GM20000 (cell line): Measurements from ENCODE around the gene ZKSCAN1.
"Not testable (repeated sequence)": the region's sequence is repeated elsewhere in the genome, so short reads cannot be mapped to it uniquely, and the experiment has no call there.

Experiments used
- DNase-seq: peaks from one replicate; pipeline ENCODE4 v3.0.0; 2012; ENCODE audit warnings: low spot score
- TF ChIP-seq, protein P1 (sequence below): IDR thresholded peaks from 2 replicates; pipeline ENCODE4 v1.5.1; 2012; ENCODE audit warnings: mild to moderate bottlenecking, control low read depth; ENCODE audit errors: extremely low read depth, missing control alignments

ZKSCAN1 gene

DNA sequence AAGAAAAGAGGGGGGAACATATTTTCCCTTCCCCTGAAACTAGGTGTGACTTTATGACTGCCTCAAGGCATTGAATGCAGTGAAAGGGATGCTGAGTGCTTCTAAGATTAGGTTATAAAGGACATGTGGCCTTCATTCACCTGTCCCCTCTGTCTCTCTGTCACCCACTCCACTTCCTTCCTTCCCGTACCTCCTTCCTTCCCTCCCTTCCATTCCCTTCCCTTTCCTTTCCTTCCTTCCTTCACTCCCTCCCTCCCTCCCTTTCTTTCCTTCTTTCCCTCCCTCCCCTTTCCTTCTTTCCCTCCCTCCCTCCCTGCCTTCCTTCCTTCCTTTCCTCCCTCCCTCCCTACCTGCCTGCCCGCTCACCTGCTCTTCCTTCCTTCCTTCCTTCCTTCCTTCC is 4.5 kb upstream of the ZKSCAN1 start:
- TF ChIP-seq, protein P1, sequence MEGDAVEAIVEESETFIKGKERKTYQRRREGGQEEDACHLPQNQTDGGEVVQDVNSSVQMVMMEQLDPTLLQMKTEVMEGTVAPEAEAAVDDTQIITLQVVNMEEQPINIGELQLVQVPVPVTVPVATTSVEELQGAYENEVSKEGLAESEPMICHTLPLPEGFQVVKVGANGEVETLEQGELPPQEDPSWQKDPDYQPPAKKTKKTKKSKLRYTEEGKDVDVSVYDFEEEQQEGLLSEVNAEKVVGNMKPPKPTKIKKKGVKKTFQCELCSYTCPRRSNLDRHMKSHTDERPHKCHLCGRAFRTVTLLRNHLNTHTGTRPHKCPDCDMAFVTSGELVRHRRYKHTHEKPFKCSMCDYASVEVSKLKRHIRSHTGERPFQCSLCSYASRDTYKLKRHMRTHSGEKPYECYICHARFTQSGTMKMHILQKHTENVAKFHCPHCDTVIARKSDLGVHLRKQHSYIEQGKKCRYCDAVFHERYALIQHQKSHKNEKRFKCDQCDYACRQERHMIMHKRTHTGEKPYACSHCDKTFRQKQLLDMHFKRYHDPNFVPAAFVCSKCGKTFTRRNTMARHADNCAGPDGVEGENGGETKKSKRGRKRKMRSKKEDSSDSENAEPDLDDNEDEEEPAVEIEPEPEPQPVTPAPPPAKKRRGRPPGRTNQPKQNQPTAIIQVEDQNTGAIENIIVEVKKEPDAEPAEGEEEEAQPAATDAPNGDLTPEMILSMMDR: no peak

DNA sequence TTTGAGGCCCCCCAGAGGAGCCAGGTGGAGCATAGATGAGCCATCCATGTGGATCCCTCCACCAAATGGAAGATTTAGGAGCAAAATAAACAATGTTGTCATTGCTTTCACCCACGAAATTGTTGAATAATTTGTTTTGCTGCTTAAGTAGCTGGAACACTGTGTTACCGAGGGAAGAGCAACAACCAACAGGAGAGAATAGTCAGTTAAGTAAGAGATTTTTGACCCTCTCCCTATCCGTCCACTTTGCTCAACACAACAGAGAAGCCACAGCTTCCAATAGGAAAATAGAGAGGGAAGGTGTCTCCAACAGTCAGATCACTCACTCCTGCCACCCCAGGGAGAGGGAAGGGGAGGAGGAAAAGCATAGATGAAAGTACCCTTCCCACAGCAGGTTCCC is 3.9 kb upstream of the ZKSCAN1 start:
- no peak for DNase-seq
- TF ChIP-seq, protein P1: no peak

More for the DNA sequence above, 4.5 kb upstream of the ZKSCAN1 start:
- DNase-seq: no peak

DNA sequence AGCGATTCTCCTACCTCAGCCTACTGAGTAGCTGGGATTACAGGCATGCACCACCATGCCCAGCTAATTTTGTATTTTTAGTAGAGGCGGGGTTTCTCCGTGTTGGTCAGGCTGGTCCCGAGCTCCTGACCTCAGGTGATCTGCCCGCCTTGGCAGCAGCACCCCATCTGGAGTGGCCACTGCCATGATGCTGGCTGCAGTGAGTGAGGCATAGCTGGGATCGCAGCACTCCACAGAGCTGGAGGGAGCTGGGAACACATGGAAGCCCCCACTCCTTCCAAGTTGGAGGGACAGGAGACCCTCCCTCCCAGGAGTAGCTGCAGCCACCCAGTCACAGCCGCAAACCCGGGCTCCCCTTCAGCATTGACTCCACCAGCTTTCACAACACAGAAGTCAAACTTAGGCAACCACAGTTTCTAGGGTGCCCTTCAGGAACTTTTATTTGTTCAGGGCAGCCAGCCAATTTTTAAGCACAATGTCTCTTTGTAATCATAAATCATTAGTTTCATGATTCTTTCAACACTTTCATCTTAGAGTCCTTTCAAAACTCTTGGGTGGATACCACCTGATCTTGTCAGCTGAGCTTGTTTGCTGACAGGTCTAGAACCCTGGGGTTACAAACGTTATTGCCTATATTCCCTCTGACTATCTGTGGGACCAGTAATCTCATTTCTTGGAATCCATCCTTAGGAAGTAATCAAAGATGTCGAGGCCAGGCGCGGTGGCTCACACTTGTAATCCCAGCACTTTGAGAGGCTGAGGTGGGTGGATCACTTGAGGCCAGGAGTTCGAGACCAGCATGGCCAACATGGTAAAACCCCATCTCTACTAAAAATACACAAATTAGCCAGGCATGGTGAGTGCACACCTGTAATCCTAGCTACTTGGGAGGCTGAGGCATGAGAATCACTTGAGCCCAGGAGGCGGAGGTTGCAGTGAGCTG is 2.7 kb upstream of the ZKSCAN1 start:
- not testable (repeated sequence) for DNase-seq

DNA sequence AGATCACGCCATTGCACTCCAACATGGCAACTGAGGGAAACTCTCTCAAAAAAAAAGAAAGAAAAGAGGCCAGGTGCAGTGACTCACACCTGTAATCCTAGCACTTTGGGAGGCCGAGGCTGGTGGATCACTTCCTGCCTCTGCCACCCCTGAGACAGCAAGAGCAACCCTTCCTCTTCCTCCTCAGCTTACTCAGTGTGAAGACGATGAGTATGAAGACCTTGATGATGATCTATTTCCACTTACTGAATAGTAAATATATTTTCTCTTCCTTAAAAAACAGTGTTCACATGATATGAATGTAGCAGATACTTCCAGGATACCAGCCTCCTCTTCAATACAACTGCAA is 2.1 kb upstream of the ZKSCAN1 start:
- TF ChIP-seq, protein P1: no peak
- no peak for DNase-seq

DNA sequence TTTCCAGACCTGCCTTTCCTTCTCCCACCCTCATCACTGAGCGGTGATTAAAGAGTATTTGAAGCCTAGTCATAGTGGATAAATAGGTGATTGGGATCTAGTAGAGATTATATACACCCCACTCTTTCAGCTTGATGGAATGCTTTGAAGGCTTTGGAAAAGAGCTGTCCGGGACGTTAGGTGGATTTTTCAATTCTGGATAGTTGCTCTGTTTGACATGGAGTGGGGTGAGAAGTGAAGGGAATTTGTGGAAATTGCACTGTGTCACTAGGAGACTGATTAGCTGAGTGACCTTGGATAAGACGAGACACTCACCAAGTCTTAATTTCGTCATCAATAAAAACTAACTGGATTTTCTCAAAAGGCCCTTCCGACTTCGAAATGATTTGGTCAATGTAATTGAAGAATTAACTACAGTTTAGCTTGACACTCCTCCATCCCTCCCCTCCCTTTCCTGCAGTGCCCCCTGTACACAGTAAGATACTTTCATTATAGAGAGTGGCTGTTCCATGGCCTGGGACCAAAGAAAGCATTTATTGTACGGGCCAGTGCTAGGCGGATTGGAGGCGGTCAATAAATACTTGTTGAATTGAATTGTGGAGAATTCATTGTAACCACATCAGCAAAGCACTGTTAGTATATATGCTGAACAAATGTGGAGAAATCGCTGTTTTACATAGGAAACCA is 962 bp downstream of the ZKSCAN1 start:
- no peak for DNase-seq

DNA sequence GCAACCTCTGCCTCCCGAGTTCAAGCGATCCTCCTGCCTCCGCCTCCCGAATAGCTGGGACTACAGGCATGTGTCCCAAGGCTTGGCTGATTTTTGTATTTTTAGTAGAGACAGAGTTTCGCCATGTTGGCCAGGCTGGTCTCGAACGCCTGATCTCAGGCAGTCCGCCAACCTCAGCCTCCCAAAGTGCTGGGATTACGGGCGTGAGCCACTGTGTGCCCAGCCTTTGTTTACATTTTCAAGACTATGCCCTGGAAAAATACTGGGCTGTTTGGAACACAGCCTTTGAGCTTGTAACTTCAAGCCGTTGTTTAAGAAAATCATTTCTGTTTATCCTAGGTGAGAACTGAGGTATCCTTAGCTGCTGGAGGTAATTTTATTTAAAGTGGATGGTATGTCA is 1.9 kb downstream of the ZKSCAN1 start:
- TF ChIP-seq, protein P1: no peak
- no peak for DNase-seq

More for the DNA sequence above, 962 bp downstream of the ZKSCAN1 start:
- TF ChIP-seq, protein P1: no peak

DNA sequence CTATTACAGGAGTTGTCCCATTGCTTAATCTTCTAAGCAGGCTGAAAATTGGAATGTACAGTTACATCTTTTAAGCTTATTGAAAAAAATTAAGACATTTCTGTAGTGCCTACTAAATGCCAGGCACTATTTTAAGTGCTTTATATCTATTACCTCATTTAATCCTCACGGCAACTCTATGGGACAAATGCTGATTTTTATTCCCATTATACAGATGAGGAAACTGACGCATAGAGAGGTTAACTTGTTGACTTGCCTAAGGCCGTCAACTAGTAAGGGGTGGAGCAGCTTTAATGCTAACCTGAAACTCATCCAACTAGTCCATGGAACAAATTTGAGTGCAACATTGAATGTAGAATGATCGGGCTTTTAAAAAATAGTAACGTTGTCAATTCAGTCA is 2.5 kb downstream of the ZKSCAN1 start:
- TF ChIP-seq, protein P1: no peak
- DNase-seq: no peak
